GM06990 (cell line): Measurements from ENCODE around the gene DUSP21.

Experiments
- DNase-seq: peaks from one replicate; pipeline ENCODE4 v3.0.0-alpha.2; 2011; ENCODE audit not compliant: insufficient read length; ENCODE audit errors: extremely low read depth
- H3K27me3 ChIP-seq: replicated peaks from 2 replicates; pipeline ENCODE4 v1.6.0; 2011; ENCODE audit warnings: low read length; ENCODE audit not compliant: control insufficient read depth, insufficient read depth
- H3K36me3 ChIP-seq: 2 replicates; pipeline ENCODE4 v1.5.1; 2011; ENCODE audit warnings: low read length; ENCODE audit not compliant: control insufficient read depth, insufficient read depth
- H3K4me3 ChIP-seq: replicated peaks from 2 replicates; pipeline ENCODE4 v1.5.1; 2011; ENCODE audit warnings: low read depth, mild to moderate bottlenecking, control low read depth, low read length
- TF ChIP-seq, protein P1 (sequence below): IDR thresholded peaks from 2 replicates; pipeline ENCODE4 v1.5.1; 2011; ENCODE audit warnings: low read length, control low read depth, mild to moderate bottlenecking, inconsistent platforms; ENCODE audit not compliant: insufficient read depth, poor library complexity, severe bottlenecking

Gene DUSP21

GRCh38 chrX:44891642-44892041, 47.8 kb downstream of the DUSP21 start:
- no peak overlapping the region for H3K4me3 ChIP-seq
- DNase-seq: no peak
- TF ChIP-seq, protein P1, sequence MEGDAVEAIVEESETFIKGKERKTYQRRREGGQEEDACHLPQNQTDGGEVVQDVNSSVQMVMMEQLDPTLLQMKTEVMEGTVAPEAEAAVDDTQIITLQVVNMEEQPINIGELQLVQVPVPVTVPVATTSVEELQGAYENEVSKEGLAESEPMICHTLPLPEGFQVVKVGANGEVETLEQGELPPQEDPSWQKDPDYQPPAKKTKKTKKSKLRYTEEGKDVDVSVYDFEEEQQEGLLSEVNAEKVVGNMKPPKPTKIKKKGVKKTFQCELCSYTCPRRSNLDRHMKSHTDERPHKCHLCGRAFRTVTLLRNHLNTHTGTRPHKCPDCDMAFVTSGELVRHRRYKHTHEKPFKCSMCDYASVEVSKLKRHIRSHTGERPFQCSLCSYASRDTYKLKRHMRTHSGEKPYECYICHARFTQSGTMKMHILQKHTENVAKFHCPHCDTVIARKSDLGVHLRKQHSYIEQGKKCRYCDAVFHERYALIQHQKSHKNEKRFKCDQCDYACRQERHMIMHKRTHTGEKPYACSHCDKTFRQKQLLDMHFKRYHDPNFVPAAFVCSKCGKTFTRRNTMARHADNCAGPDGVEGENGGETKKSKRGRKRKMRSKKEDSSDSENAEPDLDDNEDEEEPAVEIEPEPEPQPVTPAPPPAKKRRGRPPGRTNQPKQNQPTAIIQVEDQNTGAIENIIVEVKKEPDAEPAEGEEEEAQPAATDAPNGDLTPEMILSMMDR: no peak
- no peaks in the 10 kb centered on the region for H3K36me3 ChIP-seq
- H3K27me3 ChIP-seq: no peaks in the 10 kb centered on the region
